Left lung (tissue), 10 donors: ENCODE results near the gene SYNGR4. TPM values are rescaled to one million over a fixed set of nuclear protein-coding genes. Genes with fewer than 3 reads are reported as not detected.
"Not testable (repeated sequence)": the region's sequence is repeated elsewhere in the genome, so short reads cannot be mapped to it uniquely, and the experiment has no call there.

Source experiments
- ATAC-seq: fragments of 200-7000 bp; cut with Tn5 transposase; one replicate; pipeline ENCODE4 v1.9.1; 2020; ENCODE audit warnings: moderate library complexity
- DNase-seq, 4 donors: peaks; one replicate each; pipeline ENCODE4 v3.0.0-alpha.2; 2013 to 2020
- H3K27ac ChIP-seq, 2 donors: fragments of 200-600 bp; sonication (generic) in 1 of 2; one replicate each; pipeline versions ENCODE4 v1.5.0 to v1.8.0; 2020 to 2021
- H3K27me3 ChIP-seq, 2 donors: fragments of 200-600 bp; sonication (generic) in 1 of 2; one replicate each; pipeline versions ENCODE4 v1.5.0 to v1.8.0; 2020 to 2021
- H3K36me3 ChIP-seq, 2 donors: fragments of 200-600 bp; sonication (generic) in 1 of 2; one replicate each; pipeline versions ENCODE4 v1.5.0 to v1.8.0; 2020 to 2021
- H3K4me1 ChIP-seq, 2 donors: fragments of 200-600 bp; one replicate each; pipeline ENCODE4 v1.8.0; 2021
- H3K4me3 ChIP-seq, 2 donors: fragments of 200-600 bp; sonication (generic) in 1 of 2; one replicate each; pipeline versions ENCODE4 v1.5.0 to v1.8.0; 2020 to 2021; ENCODE audit warnings: mild to moderate bottlenecking in 1 of 2
- H3K9me3 ChIP-seq, 2 donors: fragments of 200-600 bp; sonication (generic) in 1 of 2; one replicate each; pipeline versions ENCODE4 v1.5.0 to v1.8.0; 2020 to 2021
- intact Hi-C, 2 donors: fragments of 100-400 bp; cut with DNase I; formaldehyde crosslinking; loops; one replicate each; pipeline versions ENCODE4 v1.11.2 to v1.14.2; 2022
- polyA plus RNA-seq, 6 donors: library from polyadenylated mRNA; unstranded; fragments of 120-200 nt; gene quantifications; one replicate each; pipeline ENCODE4 v1.2.1, GENCODE V29; 2013; ENCODE audit not compliant: insufficient read length in 6 of 6
- total RNA-seq, 2 donors: library from RNA; stranded (reverse); fragmentation: NEBNext Ultra II Directional; extraction: Animal tissue kit (Norgen Biotek cat#: 25700); gene quantifications; one replicate each; pipeline ENCODE4 v1.2.1, GENCODE V29; 2021
- TF ChIP-seq, protein P1 (sequence below), 2 donors: fragments of 200-600 bp; sonication (generic) in 1 of 2; IDR thresholded peaks; one replicate each; pipeline versions ENCODE4 v1.5.0 to v1.8.0; 2021; ENCODE audit warnings: antibody characterized with exemption in 2 of 2
- donor health status: DM: no; HTN: yes; CAD: no.
- donor health status: DM: no; HTN: no; CAD: no.

The SYNGR4 gene
- total and polyA plus RNA-seq, 8 donors = 0.14 to 0.65 TPM; not detected in 6

DNA sequence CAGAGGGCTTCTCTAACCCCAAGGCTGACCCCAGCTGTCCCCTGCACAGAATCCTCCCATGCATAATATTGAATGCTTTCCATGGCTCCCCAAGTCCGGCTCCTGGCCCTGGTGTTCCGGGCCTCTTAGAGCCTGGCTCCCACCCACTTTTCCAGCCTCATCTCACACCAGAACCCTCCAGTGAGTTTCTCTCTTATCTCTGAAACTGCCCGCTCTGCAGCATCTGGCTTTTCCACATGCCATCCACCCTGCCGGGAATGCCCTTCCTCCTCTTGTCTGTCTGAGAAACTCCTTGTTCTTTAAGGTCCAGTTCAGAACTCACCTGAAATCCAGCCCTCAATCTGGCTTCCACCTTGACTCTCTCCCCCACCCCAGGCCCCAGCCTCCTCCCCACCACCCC is 6.8 kb downstream of the SYNGR4 start:
- Histone ChIP-seq H3K4me1 (no peaks in the 10 kb centered on the region), H3K27me3 (no peaks in the 10 kb centered on the region), H3K36me3 (no peaks in the 10 kb centered on the region), H3K9me3 (no peaks in the 10 kb centered on the region), H3K27ac (no peak overlapping the region), H3K4me3 (no peak overlapping the region)
- intact Hi-C loops = no loop called here
- DNase-seq (no peak), ATAC-seq (no peak)
- TF ChIP-seq, protein P1, sequence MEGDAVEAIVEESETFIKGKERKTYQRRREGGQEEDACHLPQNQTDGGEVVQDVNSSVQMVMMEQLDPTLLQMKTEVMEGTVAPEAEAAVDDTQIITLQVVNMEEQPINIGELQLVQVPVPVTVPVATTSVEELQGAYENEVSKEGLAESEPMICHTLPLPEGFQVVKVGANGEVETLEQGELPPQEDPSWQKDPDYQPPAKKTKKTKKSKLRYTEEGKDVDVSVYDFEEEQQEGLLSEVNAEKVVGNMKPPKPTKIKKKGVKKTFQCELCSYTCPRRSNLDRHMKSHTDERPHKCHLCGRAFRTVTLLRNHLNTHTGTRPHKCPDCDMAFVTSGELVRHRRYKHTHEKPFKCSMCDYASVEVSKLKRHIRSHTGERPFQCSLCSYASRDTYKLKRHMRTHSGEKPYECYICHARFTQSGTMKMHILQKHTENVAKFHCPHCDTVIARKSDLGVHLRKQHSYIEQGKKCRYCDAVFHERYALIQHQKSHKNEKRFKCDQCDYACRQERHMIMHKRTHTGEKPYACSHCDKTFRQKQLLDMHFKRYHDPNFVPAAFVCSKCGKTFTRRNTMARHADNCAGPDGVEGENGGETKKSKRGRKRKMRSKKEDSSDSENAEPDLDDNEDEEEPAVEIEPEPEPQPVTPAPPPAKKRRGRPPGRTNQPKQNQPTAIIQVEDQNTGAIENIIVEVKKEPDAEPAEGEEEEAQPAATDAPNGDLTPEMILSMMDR (IDR thresholded peaks at IDR 0.05) = no peak

DNA sequence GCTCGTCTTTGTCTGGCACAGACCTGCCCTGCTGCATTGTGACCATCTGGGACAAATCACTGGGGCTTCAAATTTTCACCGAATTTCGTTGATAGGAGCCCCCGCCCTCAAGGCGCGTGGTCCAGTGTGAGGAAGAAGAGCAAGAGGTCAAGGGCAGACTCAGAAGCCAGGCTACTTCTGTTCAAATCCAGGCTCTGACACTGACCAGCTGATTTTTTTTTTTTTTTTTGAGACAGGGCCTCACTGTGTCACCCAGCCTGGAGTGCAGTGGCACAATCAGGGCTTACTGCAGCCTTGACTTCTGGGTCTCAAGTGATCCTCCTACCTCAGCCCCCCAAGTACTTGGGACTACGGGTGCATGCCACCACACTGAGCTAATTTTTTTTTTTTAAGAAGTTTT is 7.2 kb downstream of the SYNGR4 start:
- intact Hi-C loops = no loop called here
- TF ChIP-seq, protein P1 (IDR thresholded peaks at IDR 0.05) = no peak

DNA sequence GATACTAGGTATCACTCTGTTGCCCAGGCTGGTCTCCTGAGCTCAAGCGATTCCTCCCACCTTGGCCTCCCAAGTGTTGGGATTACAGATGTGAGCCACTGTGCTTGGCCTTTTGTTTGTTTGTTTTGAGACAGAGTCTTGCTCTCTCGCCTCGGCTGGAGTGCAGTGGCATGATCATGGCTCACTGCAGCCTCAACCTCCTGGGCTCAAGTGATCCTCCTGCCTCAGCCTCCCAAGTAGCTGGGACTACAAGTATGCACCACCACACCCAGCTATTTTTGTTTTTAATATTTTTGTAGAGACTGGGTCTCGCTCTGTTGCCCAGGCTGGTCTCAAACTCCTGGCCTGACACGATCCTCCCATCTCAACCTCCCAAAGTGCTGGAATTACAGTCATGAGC is 7.6 kb downstream of the SYNGR4 start:
- H3K4me3 ChIP-seq, H3K9me3 ChIP-seq, H3K36me3 ChIP-seq, H3K4me1 ChIP-seq, H3K27ac ChIP-seq, H3K27me3 ChIP-seq, intact Hi-C loops, ATAC-seq, DNase-seq: not testable (repeated sequence)

More for the DNA sequence above, 7.2 kb downstream of the SYNGR4 start:
- H3K4me3 ChIP-seq = no peak overlapping the region
- no peaks in the 10 kb centered on the region for H3K4me1 ChIP-seq
- DNase-seq (no peak), ATAC-seq (no peak)
- no peaks in the 10 kb centered on the region for H3K9me3 ChIP-seq
- H3K36me3 ChIP-seq = no peaks in the 10 kb centered on the region
- H3K27ac ChIP-seq = no peak overlapping the region
- no peaks in the 10 kb centered on the region for H3K27me3 ChIP-seq

DNA sequence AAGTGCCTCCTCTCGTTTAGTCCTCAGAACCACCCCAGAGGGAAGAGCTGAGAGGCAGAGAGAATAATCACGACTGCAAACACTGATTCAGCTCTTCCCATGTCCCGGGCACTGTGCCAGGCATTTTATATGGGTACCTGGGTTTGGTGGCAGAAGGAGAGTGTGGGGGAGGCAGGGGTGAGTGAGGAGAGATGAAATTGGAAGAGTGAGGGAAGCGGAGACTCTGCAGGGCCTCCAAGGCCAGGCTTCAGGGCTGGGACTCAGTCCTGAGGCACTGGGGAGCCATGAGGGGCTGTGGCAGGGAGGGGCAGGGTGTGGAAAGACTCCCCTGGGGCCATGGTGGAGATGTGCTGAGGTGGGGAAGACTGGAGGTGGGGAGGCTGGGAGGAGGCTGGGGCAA is 8.7 kb downstream of the SYNGR4 start:
- no peaks in the 10 kb centered on the region for H3K9me3 ChIP-seq
- ATAC-seq = no peak
- no peak overlapping the region for H3K27ac ChIP-seq
- no peaks in the 10 kb centered on the region for H3K36me3 ChIP-seq
- DNase-seq = no peak
- no peaks in the 10 kb centered on the region for H3K27me3 ChIP-seq
- H3K4me1 ChIP-seq = no peaks in the 10 kb centered on the region
- TF ChIP-seq, protein P1 (IDR thresholded peaks at IDR 0.05) = no peak
- no peak overlapping the region for H3K4me3 ChIP-seq
- intact Hi-C loops = no loop called here

DNA sequence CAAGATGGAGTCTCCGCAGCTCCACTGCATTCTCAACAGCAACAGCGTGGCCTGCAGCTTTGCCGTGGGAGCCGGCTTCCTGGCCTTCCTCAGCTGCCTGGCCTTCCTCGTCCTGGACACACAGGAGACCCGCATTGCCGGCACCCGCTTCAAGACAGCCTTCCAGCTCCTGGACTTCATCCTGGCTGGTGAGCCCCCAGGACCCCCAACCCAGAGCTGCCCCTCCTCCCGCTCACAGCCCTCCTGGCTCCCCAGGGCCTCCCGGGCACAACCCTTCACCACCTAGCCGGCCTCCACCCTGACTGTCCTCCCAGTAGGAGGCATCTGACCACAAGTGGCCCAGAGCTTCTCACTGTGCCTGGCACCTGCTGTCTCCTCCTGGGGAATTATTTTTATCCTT is 9.4 kb downstream of the SYNGR4 start:
- intact Hi-C loops = no loop called here
- ATAC-seq (no peak), DNase-seq (no peak)
- Histone ChIP-seq H3K27ac (no peak overlapping the region), H3K27me3 (no peaks in the 10 kb centered on the region), H3K9me3 (no peaks in the 10 kb centered on the region), H3K4me3 (no peak overlapping the region), H3K4me1 (peaks cover 0 to 6% of the 10 kb centered on the region in 2 donors), H3K36me3 (no peaks in the 10 kb centered on the region)
- TF ChIP-seq, protein P1 (IDR thresholded peaks at IDR 0.05) = no peak

DNA sequence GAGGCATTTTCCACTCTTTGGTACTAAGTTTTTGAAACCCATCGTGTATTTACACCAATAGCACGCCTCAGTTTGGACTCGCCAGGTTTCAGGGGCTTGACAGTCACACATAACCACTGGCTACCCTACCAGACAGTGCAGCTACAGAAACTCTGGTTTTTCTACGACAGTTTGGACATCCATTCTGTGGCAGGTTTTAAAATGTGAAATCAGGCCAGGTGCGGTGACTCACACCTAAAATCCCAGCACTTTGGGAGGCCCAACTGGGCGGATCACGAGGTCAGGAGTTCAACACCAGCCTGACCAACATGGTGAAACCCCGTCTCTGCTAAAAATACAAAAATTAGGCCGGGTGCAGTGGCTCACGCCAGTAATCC is 14.0 kb downstream of the SYNGR4 start:
- intact Hi-C loops = no loop called here
- H3K4me1 ChIP-seq = peaks cover 0 to 6% of the 10 kb centered on the region in 2 donors
- H3K9me3 ChIP-seq = no peaks in the 10 kb centered on the region
- ATAC-seq = no peak
- no peak overlapping the region for H3K27ac ChIP-seq
- H3K36me3 ChIP-seq = peaks cover 0 to 21% of the 10 kb centered on the region in 2 donors
- no peak overlapping the region for H3K4me3 ChIP-seq
- TF ChIP-seq, protein P1 (IDR thresholded peaks at IDR 0.05) = no peak
- DNase-seq = no peak
- H3K27me3 ChIP-seq = no peaks in the 10 kb centered on the region
